ENCODE measurements around the gene FBXL13. TPM values are rescaled to one million over a fixed set of nuclear protein-coding genes. Genes with fewer than 3 reads are reported as not detected.

FBXL13 gene
- total RNA-seq, 3 donors from 2014 or later (not counting 1 experiment from before 2014, with no cell fraction given): 0.70 to 0.89 (median 0.85) TPM

GRCh38 chr7:103120362-103120761 is 45.8 kb upstream of the FBXL13 start:
- Histone ChIP-seq H3K9me3 (ENCODE audit: control insufficient read depth, insufficient read depth, low read length) (no peaks in the 10 kb centered on the region), H3K27me3 (ENCODE audit: control insufficient read depth, insufficient read depth, low read length) (no peaks in the 10 kb centered on the region), H3K4me1 (ENCODE audit: control insufficient read depth, insufficient read depth, low read length) (no peaks in the 10 kb centered on the region), H3K36me3 (ENCODE audit: control insufficient read depth, insufficient read depth, low read length) (peaks cover 29% of the 10 kb centered on the region), H3K27ac (ENCODE audit: low read length) (no peak overlapping the region), H3K4me3 (ENCODE audit: low read length) (no peak overlapping the region)
- Mint-ChIP-seq H3K36me3 (peaks cover 6% of the 10 kb centered on the region), H3K27ac (no peak overlapping the region), H3K4me3 (no peak overlapping the region), H3K9me3 (no peaks in the 10 kb centered on the region), H3K27me3 (ENCODE audit: low read depth in 2 of 2) (no peaks in the 10 kb centered on the region), H3K4me1 (peaks cover 0 to 4% of the 10 kb centered on the region in 2 donors)
- intact Hi-C loops (cut with micrococcal nuclease): no loop called here
- TF ChIP-seq CTCF (IDR thresholded peaks at IDR 0.05): no peak
- DNase-seq: no peak
- 100% methylated on average over 1 of the region's 1 CpG for WGBS (ENCODE audit: insufficient coverage)
- no peak for ATAC-seq

GRCh38 chr7:103119791-103120291 is 45.2 kb upstream of the FBXL13 start:
- peaks cover 29% of the 10 kb centered on the region for H3K36me3 ChIP-seq (ENCODE audit: control insufficient read depth, insufficient read depth, low read length)
- H3K27ac Mint-ChIP-seq: no peak overlapping the region

GRCh38 chr7:103117465-103117864 is 42.9 kb upstream of the FBXL13 start:
- peaks cover 0 to 11% of the 10 kb centered on the region in 2 donors for H3K4me1 Mint-ChIP-seq
- no peak overlapping the region for H3K27ac Mint-ChIP-seq
- peaks cover 6% of the 10 kb centered on the region for H3K36me3 Mint-ChIP-seq
- Histone ChIP-seq H3K9me3 (ENCODE audit: control insufficient read depth, insufficient read depth, low read length) (no peaks in the 10 kb centered on the region), H3K27ac (ENCODE audit: low read length) (no peak overlapping the region), H3K4me1 (ENCODE audit: control insufficient read depth, insufficient read depth, low read length) (peaks cover 2% of the 10 kb centered on the region), H3K36me3 (ENCODE audit: control insufficient read depth, insufficient read depth, low read length) (peaks cover 23% of the 10 kb centered on the region), H3K4me3 (ENCODE audit: low read length) (no peak overlapping the region), H3K27me3 (ENCODE audit: control insufficient read depth, insufficient read depth, low read length) (no peaks in the 10 kb centered on the region)
- H3K27me3 Mint-ChIP-seq (ENCODE audit: low read depth in 2 of 2): no peaks in the 10 kb centered on the region
- ATAC-seq: no peak
- intact Hi-C loops (cut with micrococcal nuclease): no loop called here
- 100% methylated on average over 2 of the region's 2 CpGs for WGBS (ENCODE audit: insufficient coverage)
- TF ChIP-seq CTCF (IDR thresholded peaks at IDR 0.05): no peak
- H3K4me3 Mint-ChIP-seq: no peak overlapping the region
- DNase-seq: no peak
- no peaks in the 10 kb centered on the region for H3K9me3 Mint-ChIP-seq

More at GRCh38 chr7:103119791-103120291, 45.2 kb upstream of the FBXL13 start:
- TF ChIP-seq CTCF (IDR thresholded peaks at IDR 0.05): no peak
- intact Hi-C loops (cut with micrococcal nuclease): no loop called here
- no peaks in the 10 kb centered on the region for H3K9me3 Mint-ChIP-seq
- H3K9me3 ChIP-seq (ENCODE audit: control insufficient read depth, insufficient read depth, low read length): no peaks in the 10 kb centered on the region
- ATAC-seq: no peak
- over 99% methylated on average over 10 of the region's 11 CpGs for WGBS (ENCODE audit: insufficient coverage)
- no peaks in the 10 kb centered on the region for H3K27me3 ChIP-seq (ENCODE audit: control insufficient read depth, insufficient read depth, low read length)
- H3K4me1 Mint-ChIP-seq: peaks cover 0 to 4% of the 10 kb centered on the region in 2 donors
- H3K4me3 Mint-ChIP-seq: no peak overlapping the region
- H3K27me3 Mint-ChIP-seq (ENCODE audit: low read depth in 2 of 2): no peaks in the 10 kb centered on the region
- H3K27ac ChIP-seq (ENCODE audit: low read length): no peak overlapping the region
- H3K4me1 ChIP-seq (ENCODE audit: control insufficient read depth, insufficient read depth, low read length): no peaks in the 10 kb centered on the region
- no peak for DNase-seq
- peaks cover 6% of the 10 kb centered on the region for H3K36me3 Mint-ChIP-seq
- no peak overlapping the region for H3K4me3 ChIP-seq (ENCODE audit: low read length)

- DNase-seq (no peak), ATAC-seq (no peak)
- H3K4me1 Mint-ChIP-seq: peaks cover 0 to 11% of the 10 kb centered on the region in 2 donors
- intact Hi-C loops (cut with micrococcal nuclease): no loop called here
- Histone ChIP-seq H3K9me3 (ENCODE audit: control insufficient read depth, insufficient read depth, low read length) (no peaks in the 10 kb centered on the region), H3K4me3 (ENCODE audit: low read length) (no peak overlapping the region), H3K27ac (ENCODE audit: low read length) (no peak overlapping the region), H3K27me3 (ENCODE audit: control insufficient read depth, insufficient read depth, low read length) (no peaks in the 10 kb centered on the region), H3K36me3 (ENCODE audit: control insufficient read depth, insufficient read depth, low read length) (peaks cover 22% of the 10 kb centered on the region), H3K4me1 (ENCODE audit: control insufficient read depth, insufficient read depth, low read length) (peaks cover 2% of the 10 kb centered on the region)
- no peak for TF ChIP-seq CTCF (IDR thresholded peaks at IDR 0.05)
- H3K27me3 Mint-ChIP-seq (ENCODE audit: low read depth in 2 of 2): no peaks in the 10 kb centered on the region
- no peak overlapping the region for H3K27ac Mint-ChIP-seq
- H3K9me3 Mint-ChIP-seq: no peaks in the 10 kb centered on the region
- no peak overlapping the region for H3K4me3 Mint-ChIP-seq
- peaks cover 6% of the 10 kb centered on the region for H3K36me3 Mint-ChIP-seq
These were observed 42.4 kb upstream of the FBXL13 start for GRCh38 chr7:103116991-103117390.
